HepG2 (cell line): ENCODE results near the gene PYGB. TPM values are rescaled to one million over a fixed set of nuclear protein-coding genes. Genes with fewer than 3 reads are reported as not detected.

Experiments
- ATAC-seq: fragments of 200-7000 bp; cut with Tn5 transposase; 3 replicates; pipeline ENCODE4 v1.9.1; 2020; ENCODE audit warnings: mild to moderate bottlenecking, moderate library complexity
- BruUV-seq: library from RNA; stranded (reverse); fragments of 400-500 nt; replicated peaks from 2 replicates; lab custom pipeline; 2021; lab: Mats Ljungman, UMichigan
- CTCF ChIA-PET: fragments of 300-600 bp; formaldehyde crosslinking; extraction: SDS; loops from one replicate; lab custom pipeline; 2021; ENCODE audit warnings: low total read pairs, inconsistent platforms, low intra/inter-chr PET ratio; lab: Yijun Ruan, JAX
- POLR2A ChIA-PET: fragments of 350-600 bp; sonication (Branson Sonifier 250); formaldehyde crosslinking; loops from one replicate; lab custom pipeline; 2020; ENCODE audit warnings: antibody characterized with exemption, inconsistent platforms; lab: Yijun Ruan, JAX
- DNase-seq: peaks from one replicate; pipeline ENCODE4 v3.0.0-alpha.2; 2015; ENCODE audit warnings: low spot score
- FAIRE-seq: peaks from 3 replicates; lab custom pipeline; 2011; peaks lifted over from hg19 to GRCh38; lab: Jason Lieb, UNC
- H2AFZ ChIP-seq: one replicate; pipeline ENCODE4 v1.6.1; 2011; ENCODE audit warnings: low read length, inconsistent platforms
- H3K27ac ChIP-seq: fragments of 300-600 bp; 3 replicates; pipeline ENCODE4 v1.8.0; 2011; ENCODE audit warnings: mixed run types, mild to moderate bottlenecking, mixed read lengths, low read length, inconsistent platforms; ENCODE audit not compliant: insufficient read depth; ENCODE audit errors: extremely low read length
- H3K27me3 ChIP-seq, 2 experiments: fragments of 200-600 bp in 1 of 2; 2 replicates in 1 of 2; 3 replicates in 1 of 2; pipeline versions ENCODE4 v1.6.0 to v1.8.0; 2011; ENCODE audit warnings: low read length in 2 of 2, mild to moderate bottlenecking in 2 of 2, moderate library complexity in 2 of 2, inconsistent platforms in 1 of 2; ENCODE audit not compliant: insufficient read depth in 2 of 2, control insufficient read depth in 1 of 2
- H3K36me3 ChIP-seq, 2 experiments: fragments of 200-600 bp in 1 of 2; replicated peaks in 1 of 2; 2 replicates in 1 of 2; 3 replicates in 1 of 2; pipeline versions ENCODE4 v1.5.1 to v1.8.0; 2011; ENCODE audit warnings: low read length in 2 of 2, inconsistent platforms in 1 of 2; ENCODE audit not compliant: insufficient read depth in 2 of 2, control insufficient read depth in 1 of 2
- H3K4me1 ChIP-seq: 2 replicates; pipeline ENCODE4 v1.5.1; 2012; ENCODE audit warnings: low read length, inconsistent platforms; ENCODE audit not compliant: insufficient read depth
- H3K4me2 ChIP-seq: 2 replicates; pipeline ENCODE4 v1.6.0; 2011; ENCODE audit warnings: low read depth, low read length, inconsistent platforms
- H3K4me3 ChIP-seq, 3 experiments: fragments of 200-600 bp in 1 of 3; sonication (generic), shearing (Covaris generic) in 1 of 3; replicated peaks in 1 of 3; 2 replicates each; pipeline ENCODE4 v1.5.1; 2011 to 2016; ENCODE audit warnings: low read length in 3 of 3, inconsistent platforms in 2 of 3, low read depth in 2 of 3, mild to moderate bottlenecking in 2 of 3, control low read depth in 1 of 3, mixed read lengths in 1 of 3; ENCODE audit not compliant: insufficient read depth in 1 of 3
- H3K79me2 ChIP-seq: one replicate; pipeline ENCODE4 v1.6.1; 2011; ENCODE audit warnings: low read length, inconsistent platforms; ENCODE audit not compliant: insufficient read depth
- H3K9ac ChIP-seq: 2 replicates; pipeline ENCODE4 v1.6.0; 2011; ENCODE audit warnings: mild to moderate bottlenecking, low read depth, low read length, inconsistent platforms; ENCODE audit not compliant: insufficient read depth
- H3K9me3 ChIP-seq: 2 replicates; pipeline ENCODE4 v1.5.1; 2012; ENCODE audit warnings: mild to moderate bottlenecking, low read length
- H4K20me1 ChIP-seq: 2 replicates; pipeline ENCODE4 v1.6.0; 2011; ENCODE audit warnings: inconsistent platforms, mild to moderate bottlenecking, low read length, moderate library complexity; ENCODE audit not compliant: insufficient read depth
- CENPX ChIP-seq: sonication (generic); formaldehyde crosslinking; IDR thresholded peaks from 2 replicates; pipeline ENCODE4 v1.9.0; 2021; ENCODE audit warnings: mild to moderate bottlenecking, missing genetic modification reagents, moderate library complexity
- GABPB1 ChIP-seq: IDR thresholded peaks from 2 replicates; pipeline ENCODE4 v1.6.1; 2016; ENCODE audit warnings: mild to moderate bottlenecking, missing genetic modification reagents, moderate library complexity, missing compliant biosample characterization
- HDAC2 ChIP-seq: sonication (generic); formaldehyde crosslinking; IDR thresholded peaks from 2 replicates; pipeline ENCODE4 v1.4.0; 2020; ENCODE audit warnings: missing genetic modification reagents
- KMT2B ChIP-seq: IDR thresholded peaks from 2 replicates; pipeline ENCODE4 v1.6.1; 2016; ENCODE audit warnings: missing genetic modification reagents, missing compliant biosample characterization
- NONO ChIP-seq, 2 experiments: fragments of 450-650 bp in 1 of 2; sonication (generic) in 1 of 2; formaldehyde crosslinking in 1 of 2; IDR thresholded peaks in 1 of 2; conservative IDR thresholded peaks in 1 of 2; 2 replicates each; pipeline versions ENCODE4 v1.6.1 to v1.8.0; 2017 to 2022; ENCODE audit warnings: mild to moderate bottlenecking in 1 of 2, missing genetic modification reagents in 1 of 2, moderate library complexity in 1 of 2
- PAWR ChIP-seq: sonication (generic); formaldehyde crosslinking; IDR thresholded peaks from 2 replicates; pipeline ENCODE4 v1.4.0; 2020; ENCODE audit warnings: missing genetic modification reagents, mild to moderate bottlenecking, borderline replicate concordance
- PRPF4 ChIP-seq: fragments of 200-400 bp; formaldehyde crosslinking; IDR thresholded peaks from 2 replicates; pipeline ENCODE4 v1.6.1; 2016; ENCODE audit warnings: low read length, low read depth; ENCODE audit not compliant: poor library complexity, severe bottlenecking
- TBL1XR1 ChIP-seq: fragments of 150-350 bp; IDR thresholded peaks from 2 replicates; pipeline ENCODE4 v1.6.1; 2014; ENCODE audit warnings: borderline replicate concordance, low read length; ENCODE audit not compliant: partially characterized antibody
- ZFAT ChIP-seq: sonication (generic); formaldehyde crosslinking; conservative IDR thresholded peaks from 2 replicates; pipeline ENCODE4 v1.8.1; 2023; ENCODE audit warnings: missing genetic modification reagents, inconsistent platforms
- ZNF264 ChIP-seq: sonication (generic); formaldehyde crosslinking; IDR thresholded peaks from 2 replicates; pipeline ENCODE4 v1.4.0; 2020; ENCODE audit warnings: missing genetic modification reagents
- ZNF333 ChIP-seq: sonication (generic); formaldehyde crosslinking; IDR thresholded peaks from 2 replicates; pipeline ENCODE4 v1.4.0; 2020; ENCODE audit warnings: mild to moderate bottlenecking, missing genetic modification reagents, borderline replicate concordance
- WGBS: methylation state at CpG from one replicate; pipeline ENCODE4 v1.1.6; 2017; ENCODE audit warnings: low lambda C conversion rate; 5-methylcytosine and 5-hydroxymethylcytosine counted together
- in situ Hi-C: cut with HindIII; loops from 2 replicates; pipeline ENCODE4 v1.10.0; 2017; ENCODE audit warnings: low pct_unique_long_range_greater_than_20kb; ENCODE audit not compliant: extremely low pct_ligation_motif_present
- intact Hi-C: fragments of 100-400 bp; cut with micrococcal nuclease; formaldehyde crosslinking; loops from one replicate; pipeline ENCODE4 v1.10.0; 2022; ENCODE audit not compliant: unreplicated experiment
- polyA plus RNA-seq, 8 experiments: library from polyadenylated mRNA; depleted of rRNA in 3 of 8; stranded (reverse) in 7 of 8; unstranded in 1 of 8; fragments of >200 nt; fragmentation: Illumina TruSeq in 4 of 8; extraction: Trizol in 4 of 8; gene quantifications; 2 replicates each; pipeline versions ENCODE4 v1.2.1 to v1.2.3, GENCODE V29; 2011 to 2016; ENCODE audit warnings: low read depth in 4 of 8, missing spikeins in 1 of 8, mixed read lengths in 1 of 8; ENCODE audit not compliant: insufficient read depth in 1 of 8
- total RNA-seq, 5 experiments: library from RNA; depleted of rRNA; stranded (reverse); fragments of >200 nt; fragmentation: Illumina TruSeq; extraction: Trizol; gene quantifications; 2 replicates each; pipeline ENCODE4 v1.2.3, GENCODE V29; 2016; ENCODE audit warnings: low read depth in 1 of 5
- TF ChIP-seq, protein P1 (sequence below): sonication (generic); formaldehyde crosslinking; IDR thresholded peaks from 2 replicates; pipeline ENCODE4 v1.8.0; 2022; ENCODE audit warnings: missing genetic modification reagents, mild to moderate bottlenecking, inconsistent platforms, borderline replicate concordance
- TF ChIP-seq, protein P2 (sequence below): sonication (generic); formaldehyde crosslinking; IDR thresholded peaks from 2 replicates; pipeline ENCODE4 v1.8.0; 2023; ENCODE audit warnings: mild to moderate bottlenecking, missing genetic modification reagents
- TF ChIP-seq, protein P3 (sequence below): sonication (generic); formaldehyde crosslinking; IDR thresholded peaks from 2 replicates; pipeline ENCODE4 v1.9.0; 2021; ENCODE audit warnings: missing genetic modification reagents, borderline replicate concordance
- TF ChIP-seq, protein P4 (sequence below): sonication (generic); formaldehyde crosslinking; IDR thresholded peaks from 2 replicates; pipeline ENCODE4 v1.5.0; 2020; ENCODE audit warnings: missing genetic modification reagents
- TF ChIP-seq, protein P5 (sequence below): sonication (generic); formaldehyde crosslinking; IDR thresholded peaks from 2 replicates; pipeline ENCODE4 v1.4.0; 2020; ENCODE audit warnings: missing genetic modification reagents

The PYGB gene
- total and polyA plus RNA-seq, 2 of the 13 experiments (the other 11 are each of a cell fraction or from before 2014, with no cell fraction given), result 24.2 to 86.3 TPM

DNA sequence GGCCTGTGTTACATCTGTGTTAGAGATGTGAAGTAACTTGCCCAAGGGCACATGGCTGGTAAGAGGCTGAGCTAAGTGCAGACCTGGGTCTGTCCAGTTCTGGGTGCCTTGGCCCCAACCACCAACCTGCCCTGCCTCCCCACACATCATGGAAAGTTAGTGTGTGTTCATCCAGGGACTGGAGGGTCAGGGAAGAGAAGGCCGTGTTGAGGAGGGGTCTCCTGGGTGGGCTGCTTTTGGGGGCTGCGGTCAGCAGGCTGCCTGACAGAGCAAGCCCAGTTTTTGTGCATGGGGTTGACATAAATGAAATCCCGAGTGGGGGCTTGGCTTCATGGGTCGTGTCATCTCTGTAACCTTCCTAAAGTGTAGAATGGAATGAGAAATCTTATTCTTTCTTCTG, 10.9 kb downstream of the PYGB start:
- POLR2A ChIA-PET, result no interaction called here
- no TSS peak for BruUV-seq
- FAIRE-seq, result no peak
- TF ChIP-seq NONO (IDR thresholded peaks at IDR 0.05), result no peak
- TF ChIP-seq NONO (CRISPR knock-in tag; conservative IDR thresholded peaks at IDR 0.05), result no peak
- no peak for TF ChIP-seq HDAC2
- TF ChIP-seq, protein P1, sequence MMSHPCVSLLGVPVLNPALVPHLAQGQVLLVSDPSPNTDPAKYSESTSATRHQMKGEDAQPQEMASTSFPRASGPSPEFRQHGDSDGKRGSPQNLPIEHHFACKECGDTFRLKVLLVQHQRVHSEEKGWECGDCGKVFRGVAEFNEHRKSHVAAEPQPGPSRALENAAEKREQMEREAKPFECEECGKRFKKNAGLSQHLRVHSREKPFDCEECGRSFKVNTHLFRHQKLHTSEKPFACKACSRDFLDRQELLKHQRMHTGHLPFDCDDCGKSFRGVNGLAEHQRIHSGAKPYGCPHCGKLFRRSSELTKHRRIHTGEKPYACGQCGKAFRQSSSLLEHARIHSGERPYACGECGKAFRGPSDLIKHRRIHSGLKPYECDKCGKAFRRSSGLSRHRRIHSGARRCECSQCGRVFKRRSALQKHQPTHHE (CRISPR knock-in tag), result no peak
- TF ChIP-seq, protein P2, sequence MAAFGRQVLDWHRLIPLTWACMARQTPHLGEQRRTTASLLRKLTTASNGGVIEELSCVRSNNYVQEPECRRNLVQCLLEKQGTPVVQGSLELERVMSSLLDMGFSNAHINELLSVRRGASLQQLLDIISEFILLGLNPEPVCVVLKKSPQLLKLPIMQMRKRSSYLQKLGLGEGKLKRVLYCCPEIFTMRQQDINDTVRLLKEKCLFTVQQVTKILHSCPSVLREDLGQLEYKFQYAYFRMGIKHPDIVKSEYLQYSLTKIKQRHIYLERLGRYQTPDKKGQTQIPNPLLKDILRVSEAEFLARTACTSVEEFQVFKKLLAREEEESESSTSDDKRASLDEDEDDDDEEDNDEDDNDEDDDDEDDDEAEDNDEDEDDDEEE, result no peak
- no peak for TF ChIP-seq ZFAT (CRISPR knock-in tag)
- no peak for TF ChIP-seq TBL1XR1
- no peak for TF ChIP-seq ZNF333 (CRISPR knock-in tag)
- no peak for TF ChIP-seq PAWR (CRISPR knock-in tag)
- TF ChIP-seq KMT2B, result no peak
- TF ChIP-seq, protein P3, sequence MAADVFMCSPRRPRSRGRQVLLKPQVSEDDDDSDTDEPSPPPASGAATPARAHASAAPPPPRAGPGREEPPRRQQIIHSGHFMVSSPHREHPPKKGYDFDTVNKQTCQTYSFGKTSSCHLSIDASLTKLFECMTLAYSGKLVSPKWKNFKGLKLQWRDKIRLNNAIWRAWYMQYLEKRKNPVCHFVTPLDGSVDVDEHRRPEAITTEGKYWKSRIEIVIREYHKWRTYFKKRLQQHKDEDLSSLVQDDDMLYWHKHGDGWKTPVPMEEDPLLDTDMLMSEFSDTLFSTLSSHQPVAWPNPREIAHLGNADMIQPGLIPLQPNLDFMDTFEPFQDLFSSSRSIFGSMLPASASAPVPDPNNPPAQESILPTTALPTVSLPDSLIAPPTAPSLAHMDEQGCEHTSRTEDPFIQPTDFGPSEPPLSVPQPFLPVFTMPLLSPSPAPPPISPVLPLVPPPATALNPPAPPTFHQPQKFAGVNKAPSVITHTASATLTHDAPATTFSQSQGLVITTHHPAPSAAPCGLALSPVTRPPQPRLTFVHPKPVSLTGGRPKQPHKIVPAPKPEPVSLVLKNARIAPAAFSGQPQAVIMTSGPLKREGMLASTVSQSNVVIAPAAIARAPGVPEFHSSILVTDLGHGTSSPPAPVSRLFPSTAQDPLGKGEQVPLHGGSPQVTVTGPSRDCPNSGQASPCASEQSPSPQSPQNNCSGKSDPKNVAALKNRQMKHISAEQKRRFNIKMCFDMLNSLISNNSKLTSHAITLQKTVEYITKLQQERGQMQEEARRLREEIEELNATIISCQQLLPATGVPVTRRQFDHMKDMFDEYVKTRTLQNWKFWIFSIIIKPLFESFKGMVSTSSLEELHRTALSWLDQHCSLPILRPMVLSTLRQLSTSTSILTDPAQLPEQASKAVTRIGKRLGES, result no peak
- no peak for TF ChIP-seq PRPF4
- TF ChIP-seq, protein P4, sequence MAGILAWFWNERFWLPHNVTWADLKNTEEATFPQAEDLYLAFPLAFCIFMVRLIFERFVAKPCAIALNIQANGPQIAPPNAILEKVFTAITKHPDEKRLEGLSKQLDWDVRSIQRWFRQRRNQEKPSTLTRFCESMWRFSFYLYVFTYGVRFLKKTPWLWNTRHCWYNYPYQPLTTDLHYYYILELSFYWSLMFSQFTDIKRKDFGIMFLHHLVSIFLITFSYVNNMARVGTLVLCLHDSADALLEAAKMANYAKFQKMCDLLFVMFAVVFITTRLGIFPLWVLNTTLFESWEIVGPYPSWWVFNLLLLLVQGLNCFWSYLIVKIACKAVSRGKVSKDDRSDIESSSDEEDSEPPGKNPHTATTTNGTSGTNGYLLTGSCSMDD (CRISPR knock-in tag), result no peak
- no peak for TF ChIP-seq GABPB1 (CRISPR knock-in tag)
- no peak for TF ChIP-seq ZNF264 (CRISPR knock-in tag)
- TF ChIP-seq, protein P5, sequence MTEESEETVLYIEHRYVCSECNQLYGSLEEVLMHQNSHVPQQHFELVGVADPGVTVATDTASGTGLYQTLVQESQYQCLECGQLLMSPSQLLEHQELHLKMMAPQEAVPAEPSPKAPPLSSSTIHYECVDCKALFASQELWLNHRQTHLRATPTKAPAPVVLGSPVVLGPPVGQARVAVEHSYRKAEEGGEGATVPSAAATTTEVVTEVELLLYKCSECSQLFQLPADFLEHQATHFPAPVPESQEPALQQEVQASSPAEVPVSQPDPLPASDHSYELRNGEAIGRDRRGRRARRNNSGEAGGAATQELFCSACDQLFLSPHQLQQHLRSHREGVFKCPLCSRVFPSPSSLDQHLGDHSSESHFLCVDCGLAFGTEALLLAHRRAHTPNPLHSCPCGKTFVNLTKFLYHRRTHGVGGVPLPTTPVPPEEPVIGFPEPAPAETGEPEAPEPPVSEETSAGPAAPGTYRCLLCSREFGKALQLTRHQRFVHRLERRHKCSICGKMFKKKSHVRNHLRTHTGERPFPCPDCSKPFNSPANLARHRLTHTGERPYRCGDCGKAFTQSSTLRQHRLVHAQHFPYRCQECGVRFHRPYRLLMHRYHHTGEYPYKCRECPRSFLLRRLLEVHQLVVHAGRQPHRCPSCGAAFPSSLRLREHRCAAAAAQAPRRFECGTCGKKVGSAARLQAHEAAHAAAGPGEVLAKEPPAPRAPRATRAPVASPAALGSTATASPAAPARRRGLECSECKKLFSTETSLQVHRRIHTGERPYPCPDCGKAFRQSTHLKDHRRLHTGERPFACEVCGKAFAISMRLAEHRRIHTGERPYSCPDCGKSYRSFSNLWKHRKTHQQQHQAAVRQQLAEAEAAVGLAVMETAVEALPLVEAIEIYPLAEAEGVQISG (CRISPR knock-in tag), result no peak
- TF ChIP-seq CENPX (CRISPR knock-in tag), result no peak

More for the DNA sequence above, 10.9 kb downstream of the PYGB start:
- Histone ChIP-seq H4K20me1 (no peaks in the 10 kb centered on the region; the same call in 1 of the 2 replicates), H3K79me2 (peaks cover 15% of the 10 kb centered on the region), H3K9ac (no peak overlapping the region), H3K9me3 (no peaks in the 10 kb centered on the region), H2AFZ (no peak overlapping the region), H3K27me3 (no peaks in the 10 kb centered on the region), H3K4me2 (no peak overlapping the region), H3K27ac (no peak overlapping the region), H3K4me1 (no peaks in the 10 kb centered on the region), H3K36me3 (peaks cover 7 to 25% of the 10 kb centered on the region in 2 experiments; a peak in 4 of 5 replicates), H3K4me3 (no peak overlapping the region)
- DNase-seq, result no peak
- intact Hi-C loops, result no loop called here
- in situ Hi-C loops, result no loop called here
- ATAC-seq, result no peak
- WGBS, result 80% methylated on average over 4 of the region's 4 CpGs
- CTCF ChIA-PET, result no interaction called here
